Neuronal stem cell (in vitro differentiated cells): ENCODE data around the gene SND1.

Source experiments
- DNase-seq: peaks from one replicate; pipeline ENCODE4 v3.0.0-alpha.2; 2013; ENCODE audit warnings: low spot score
- H2AFZ ChIP-seq: one replicate; pipeline ENCODE4 v1.6.1; 2013; ENCODE audit warnings: mild to moderate bottlenecking, low read length, inconsistent platforms
- H2AK5ac ChIP-seq: 2 replicates; pipeline ENCODE4 v1.6.1; 2013; ENCODE audit warnings: low read depth, mild to moderate bottlenecking, inconsistent platforms, low read length, moderate library complexity, mixed read lengths
- H2BK120ac ChIP-seq: 2 replicates; pipeline ENCODE4 v1.6.1; 2013; ENCODE audit warnings: low read depth, mild to moderate bottlenecking, inconsistent platforms, low read length, moderate library complexity, mixed read lengths
- H2BK12ac ChIP-seq: one replicate; pipeline ENCODE4 v1.6.1; 2013; ENCODE audit warnings: low read length, inconsistent platforms
- H2BK15ac ChIP-seq: 2 replicates; pipeline ENCODE4 v1.6.1; 2013; ENCODE audit warnings: mild to moderate bottlenecking, low read length, inconsistent platforms, mixed read lengths
- H2BK5ac ChIP-seq: one replicate; pipeline ENCODE4 v1.6.1; 2013; ENCODE audit warnings: inconsistent platforms, mild to moderate bottlenecking, low read length, moderate library complexity
- H3K14ac ChIP-seq: one replicate; pipeline ENCODE4 v1.6.1; 2013; ENCODE audit warnings: low read length, inconsistent platforms
- H3K18ac ChIP-seq: 2 replicates; pipeline ENCODE4 v1.6.1; 2013; ENCODE audit warnings: low read length, inconsistent platforms
- H3K23ac ChIP-seq: 2 replicates; pipeline ENCODE4 v1.6.1; 2013; ENCODE audit warnings: low read depth, mild to moderate bottlenecking, mixed read lengths, low read length, inconsistent platforms; ENCODE audit not compliant: poor library complexity
- H3K27ac ChIP-seq: replicated peaks from 3 replicates; pipeline ENCODE4 v1.5.1; 2013; ENCODE audit warnings: low read length, inconsistent platforms
- H3K27me3 ChIP-seq, 3 experiments: 2 replicates each; pipeline ENCODE4 v1.6.1; 2013; ENCODE audit warnings: low read length in 3 of 3, mild to moderate bottlenecking in 2 of 3, inconsistent platforms in 1 of 3, low read depth in 1 of 3, mixed read lengths in 1 of 3, moderate library complexity in 1 of 3; ENCODE audit not compliant: control insufficient read depth in 3 of 3, insufficient read depth in 3 of 3
- H3K36me3 ChIP-seq, 2 donors: replicated peaks in 1 of 2; 2 replicates each; pipeline ENCODE4 v1.6.1; 2013; ENCODE audit warnings: low read length in 2 of 2; ENCODE audit not compliant: control insufficient read depth in 2 of 2, insufficient read depth in 2 of 2
- H3K4ac ChIP-seq: 2 replicates; pipeline ENCODE4 v1.6.1; 2013; ENCODE audit warnings: inconsistent platforms, mild to moderate bottlenecking, low read length, moderate library complexity
- H3K4me1 ChIP-seq, 2 donors: 1 replicate in 1 of 2; 2 replicates in 1 of 2; pipeline ENCODE4 v1.6.1; 2013; ENCODE audit warnings: low read length in 2 of 2, low read depth in 1 of 2; ENCODE audit not compliant: control insufficient read depth in 2 of 2, insufficient read depth in 1 of 2
- H3K4me2 ChIP-seq: one replicate; pipeline ENCODE4 v1.6.1; 2013; ENCODE audit warnings: mild to moderate bottlenecking, low read length, inconsistent platforms; ENCODE audit not compliant: insufficient read depth, poor library complexity, severe bottlenecking
- H3K4me3 ChIP-seq, 2 donors: 2 replicates each; pipeline ENCODE4 v1.5.1; 2013; ENCODE audit warnings: low read length in 2 of 2, mild to moderate bottlenecking in 2 of 2, inconsistent platforms in 1 of 2, moderate library complexity in 1 of 2
- H3K79me1 ChIP-seq: one replicate; pipeline ENCODE4 v1.6.1; 2013; ENCODE audit warnings: low read depth, mild to moderate bottlenecking, inconsistent platforms, low read length, moderate library complexity
- H3K9ac ChIP-seq: one replicate; pipeline ENCODE4 v1.6.1; 2013; ENCODE audit warnings: mild to moderate bottlenecking, low read depth, low read length, inconsistent platforms; ENCODE audit not compliant: poor library complexity
- H3K9me3 ChIP-seq, 2 donors: replicated peaks in 1 of 2; 2 replicates each; pipeline versions ENCODE3 to v1.6.1; 2013; ENCODE audit warnings: low read length in 2 of 2, mild to moderate bottlenecking in 2 of 2, inconsistent platforms in 1 of 2, low read depth in 1 of 2, mixed read lengths in 1 of 2, moderate library complexity in 1 of 2; ENCODE audit not compliant: control insufficient read depth in 2 of 2, insufficient read depth in 1 of 2
- H4K8ac ChIP-seq: one replicate; pipeline ENCODE4 v1.6.1; 2013; ENCODE audit warnings: low read depth, mild to moderate bottlenecking, inconsistent platforms, low read length, moderate library complexity
- H4K91ac ChIP-seq: one replicate; pipeline ENCODE4 v1.6.1; 2013; ENCODE audit warnings: low read length, low read depth, mild to moderate bottlenecking, inconsistent platforms; ENCODE audit not compliant: poor library complexity
- WGBS, 2 donors: extraction: QIAGEN DNeasy Blood & Tissue Kit; methylation state at CpG; one replicate each; pipeline ENCODE4 v1.1.7; 2013; ENCODE audit warnings: missing lambda C conversion rate in 2 of 2, mixed read lengths in 1 of 2; ENCODE audit not compliant: insufficient read length in 2 of 2, insufficient replicate concordance in 1 of 2; ENCODE audit errors: extremely low coverage in 2 of 2; 5-methylcytosine and 5-hydroxymethylcytosine counted together

Gene SND1

GRCh38 chr7:127667759-127668530 is 16.0 kb downstream of the SND1 start:
- Histone ChIP-seq H3K27ac (no peak overlapping the region), H2BK5ac (no peak overlapping the region), H3K9ac (no peak overlapping the region), H3K79me1 (no peaks in the 10 kb centered on the region), H3K4me3 (no peak overlapping the region), H4K8ac (no peak overlapping the region), H2BK12ac (no peak overlapping the region), H2AFZ (no peak overlapping the region), H2AK5ac (no peak overlapping the region), H3K4ac (no peak overlapping the region), H2BK120ac (no peak overlapping the region), H3K14ac (no peak overlapping the region), H4K91ac (no peak overlapping the region), H2BK15ac (no peak overlapping the region), H3K4me2 (no peak overlapping the region), H3K4me1 (peaks cover 0 to 7% of the 10 kb centered on the region in 2 donors), H3K18ac (no peak overlapping the region), H3K9me3 (no peaks in the 10 kb centered on the region), H3K27me3 (peaks cover 0 to 5% (median 0%) of the 10 kb centered on the region in 3 experiments), H3K23ac (no peak overlapping the region), H3K36me3 (peaks cover 2 to 16% of the 10 kb centered on the region in 2 donors)
- WGBS, 2 donors: no CpG with 5 or more reads among the region's 2 CpGs
- no peak for DNase-seq

GRCh38 chr7:127671341-127671740 is 19.3 kb downstream of the SND1 start:
- no peak overlapping the region for H3K4me2 ChIP-seq
- peaks cover 0 to 7% of the 10 kb centered on the region in 2 donors for H3K4me1 ChIP-seq
- no peak overlapping the region for H3K18ac ChIP-seq
- H3K27me3 ChIP-seq: peaks cover 0 to 4% (median 0%) of the 10 kb centered on the region in 3 experiments
- no peak overlapping the region for H4K91ac ChIP-seq
- H3K79me1 ChIP-seq: peaks cover 3% of the 10 kb centered on the region
- H2BK12ac ChIP-seq: no peak overlapping the region
- H3K23ac ChIP-seq: no peak overlapping the region
- H2BK120ac ChIP-seq: no peak overlapping the region
- H3K14ac ChIP-seq: no peak overlapping the region
- H3K36me3 ChIP-seq: peaks cover 2 to 24% of the 10 kb centered on the region in 2 donors
- H2BK5ac ChIP-seq: no peak overlapping the region
- H3K9ac ChIP-seq: no peak overlapping the region
- H2AK5ac ChIP-seq: no peak overlapping the region
- no peak overlapping the region for H2AFZ ChIP-seq
- no peak overlapping the region for H2BK15ac ChIP-seq
- no peak overlapping the region for H4K8ac ChIP-seq
- WGBS, 2 donors: no CpG with 5 or more reads among the region's 4 CpGs
- DNase-seq: no peak
- H3K9me3 ChIP-seq: no peaks in the 10 kb centered on the region
- H3K27ac ChIP-seq: no peak overlapping the region
- H3K4ac ChIP-seq: no peak overlapping the region
- no peak overlapping the region for H3K4me3 ChIP-seq

GRCh38 chr7:127673902-127674301 is 21.9 kb downstream of the SND1 start:
- H3K27me3 ChIP-seq: peaks cover 0 to 2% (median 0%) of the 10 kb centered on the region in 3 experiments
- no peak overlapping the region for H3K23ac ChIP-seq
- no peak overlapping the region for H3K4me3 ChIP-seq
- no peak overlapping the region for H2BK5ac ChIP-seq
- H3K18ac ChIP-seq: no peak overlapping the region
- peaks cover 0 to 3% of the 10 kb centered on the region in 2 donors for H3K9me3 ChIP-seq
- WGBS, 2 donors: no CpG with 5 or more reads among the region's 3 CpGs
- no peak for DNase-seq
- no peak overlapping the region for H3K14ac ChIP-seq
- no peak overlapping the region for H4K8ac ChIP-seq
- no peak overlapping the region for H3K4me2 ChIP-seq
- no peak overlapping the region for H2BK120ac ChIP-seq
- H2BK12ac ChIP-seq: no peak overlapping the region
- H3K27ac ChIP-seq: no peak overlapping the region
- no peak overlapping the region for H2AK5ac ChIP-seq
- H3K4me1 ChIP-seq: peaks cover 4 to 5% of the 10 kb centered on the region in 2 donors
- no peak overlapping the region for H2BK15ac ChIP-seq
- H3K9ac ChIP-seq: no peak overlapping the region
- no peak overlapping the region for H4K91ac ChIP-seq
- H3K4ac ChIP-seq: no peak overlapping the region
- peaks cover 5% of the 10 kb centered on the region for H3K79me1 ChIP-seq
- H3K36me3 ChIP-seq: peaks cover 0 to 39% of the 10 kb centered on the region in 2 donors
- no peak overlapping the region for H2AFZ ChIP-seq

- Histone ChIP-seq H3K9ac (no peak overlapping the region), H3K18ac (no peak overlapping the region), H3K14ac (no peak overlapping the region), H2BK15ac (no peak overlapping the region), H3K4me2 (no peak overlapping the region), H2AFZ (no peak overlapping the region), H3K23ac (no peak overlapping the region), H4K8ac (no peak overlapping the region), H3K36me3 (peaks cover 0 to 37% of the 10 kb centered on the region in 2 donors), H2BK120ac (no peak overlapping the region), H4K91ac (no peak overlapping the region), H2AK5ac (no peak overlapping the region), H3K4me3 (no peak overlapping the region), H2BK12ac (no peak overlapping the region), H2BK5ac (no peak overlapping the region), H3K27ac (no peak overlapping the region), H3K27me3 (peaks cover 0 to 2% (median 0%) of the 10 kb centered on the region in 3 experiments), H3K4ac (no peak overlapping the region), H3K9me3 (peaks cover 0 to 4% of the 10 kb centered on the region in 2 donors), H3K79me1 (peaks cover 6% of the 10 kb centered on the region), H3K4me1 (peaks cover 4 to 5% of the 10 kb centered on the region in 2 donors)
- WGBS, 2 donors: no CpG with 5 or more reads among the region's 1 CpG
- no peak for DNase-seq
Measured at GRCh38 chr7:127674361-127674760, 22.4 kb downstream of the SND1 start.
